HL-60 (cell line): Measurements from ENCODE around the gene CNOT6.

Experiments used
- DNase-seq, 2 experiments: peaks; one replicate each; pipeline ENCODE4 v3.0.0-alpha.2; 2010 to 2020; ENCODE audit warnings: low read depth in 1 of 2, low spot score in 1 of 2
- H3K27ac ChIP-seq: fragments of 250-450 bp; sonication (Bioruptor Pico); replicated peaks from 2 replicates; pipeline ENCODE4 v1.5.1; 2020; ENCODE audit warnings: mild to moderate bottlenecking, moderate library complexity
- H3K27me3 ChIP-seq: fragments of 250-450 bp; sonication (Bioruptor Pico); 2 replicates; pipeline ENCODE4 v1.5.1; 2021; ENCODE audit warnings: mild to moderate bottlenecking, moderate library complexity; ENCODE audit not compliant: insufficient read depth, poor library complexity, severe bottlenecking
- H3K4me3 ChIP-seq: replicated peaks from 2 replicates; pipeline ENCODE4 v1.5.1; 2011; ENCODE audit warnings: mild to moderate bottlenecking, control low read depth, low read length; ENCODE audit not compliant: insufficient read depth
- CTCF ChIP-seq: IDR thresholded peaks from one replicate; pipeline ENCODE4 v1.5.1; 2011; ENCODE audit warnings: low read length, control low read depth, inconsistent platforms; ENCODE audit not compliant: insufficient read depth
- GABPA ChIP-seq: IDR thresholded peaks from 2 replicates; pipeline ENCODE4 v1.6.1; 2012; ENCODE audit warnings: low read depth
- POLR2AphosphoS5 ChIP-seq: IDR thresholded peaks from 2 replicates; pipeline ENCODE4 v1.6.1; 2012; ENCODE audit warnings: low read depth
- REST ChIP-seq: IDR thresholded peaks from 2 replicates; pipeline ENCODE4 v1.6.1; 2012; ENCODE audit warnings: low read depth; ENCODE audit not compliant: insufficient replicate concordance
- SPI1 ChIP-seq: IDR thresholded peaks from 2 replicates; pipeline ENCODE4 v1.6.1; 2012; ENCODE audit warnings: low read depth, mild to moderate bottlenecking, borderline replicate concordance

The CNOT6 gene

GRCh38 chr5:180601591-180602480, 107.7 kb downstream of the CNOT6 start:
- H3K27ac ChIP-seq, result no peak overlapping the region
- no peaks in the 10 kb centered on the region for H3K27me3 ChIP-seq
- no peak overlapping the region for H3K4me3 ChIP-seq
- TF ChIP-seq SPI1 (no peak), GABPA (no peak), CTCF (no peak), REST (no peak), POLR2AphosphoS5 (no peak)
- DNase-seq, result no peak

- H3K27me3 ChIP-seq, result no peaks in the 10 kb centered on the region
- H3K4me3 ChIP-seq, result no peak overlapping the region
- H3K27ac ChIP-seq, result no peak overlapping the region
- no peak for TF ChIP-seq REST
- no peak for TF ChIP-seq POLR2AphosphoS5
- TF ChIP-seq GABPA, result no peak
- TF ChIP-seq CTCF, result no peak
- TF ChIP-seq SPI1, result no peak
- no peak for DNase-seq
Observed at GRCh38 chr5:180602481-180603075, 108.4 kb downstream of the CNOT6 start.

- Histone ChIP-seq H3K4me3 (no peak overlapping the region), H3K27ac (no peak overlapping the region), H3K27me3 (no peaks in the 10 kb centered on the region)
- no peak for TF ChIP-seq CTCF
- no peak for TF ChIP-seq GABPA
- no peak for TF ChIP-seq SPI1
- TF ChIP-seq REST, result no peak
- DNase-seq, result no peak
Observed at GRCh38 chr5:180603076-180603594, 109.0 kb downstream of the CNOT6 start.
